ENCODE measurements around the gene PIERCE2.
A peak's percentile ranks its signal among the peaks of the same experiment; 100 is the strongest.
"Not testable (repeated sequence)": the region's sequence is repeated elsewhere in the genome, so short reads cannot be mapped to it uniquely, and the experiment has no call there.

PIERCE2 gene

DNA sequence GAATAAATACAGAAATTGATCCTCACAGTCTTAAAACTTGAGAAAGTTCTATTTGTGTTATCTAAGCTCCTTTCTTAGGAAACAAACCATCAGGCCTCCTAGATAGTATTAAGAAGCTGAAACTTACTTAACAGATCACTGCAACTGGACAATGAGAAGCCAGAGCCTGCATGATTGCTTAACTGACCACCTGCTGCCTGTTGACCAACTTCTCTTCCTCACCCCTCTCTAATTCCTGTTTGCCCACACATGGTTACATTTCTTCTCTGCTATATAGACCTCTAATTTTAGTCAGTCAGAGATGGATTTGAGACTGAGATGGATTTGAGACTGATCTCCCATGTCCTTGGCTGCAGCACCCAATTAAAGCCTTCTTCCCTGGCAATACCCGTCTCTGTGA lies 13.6 kb upstream of the PIERCE2 start:
- no peaks in the 10 kb centered on the region for H3K9me3 ChIP-seq
- H3K4me3 ChIP-seq (ENCODE audit: low read depth, low read length) = no peak overlapping the region
- no peak for DNase-seq
- TF ChIP-seq, protein P1, sequence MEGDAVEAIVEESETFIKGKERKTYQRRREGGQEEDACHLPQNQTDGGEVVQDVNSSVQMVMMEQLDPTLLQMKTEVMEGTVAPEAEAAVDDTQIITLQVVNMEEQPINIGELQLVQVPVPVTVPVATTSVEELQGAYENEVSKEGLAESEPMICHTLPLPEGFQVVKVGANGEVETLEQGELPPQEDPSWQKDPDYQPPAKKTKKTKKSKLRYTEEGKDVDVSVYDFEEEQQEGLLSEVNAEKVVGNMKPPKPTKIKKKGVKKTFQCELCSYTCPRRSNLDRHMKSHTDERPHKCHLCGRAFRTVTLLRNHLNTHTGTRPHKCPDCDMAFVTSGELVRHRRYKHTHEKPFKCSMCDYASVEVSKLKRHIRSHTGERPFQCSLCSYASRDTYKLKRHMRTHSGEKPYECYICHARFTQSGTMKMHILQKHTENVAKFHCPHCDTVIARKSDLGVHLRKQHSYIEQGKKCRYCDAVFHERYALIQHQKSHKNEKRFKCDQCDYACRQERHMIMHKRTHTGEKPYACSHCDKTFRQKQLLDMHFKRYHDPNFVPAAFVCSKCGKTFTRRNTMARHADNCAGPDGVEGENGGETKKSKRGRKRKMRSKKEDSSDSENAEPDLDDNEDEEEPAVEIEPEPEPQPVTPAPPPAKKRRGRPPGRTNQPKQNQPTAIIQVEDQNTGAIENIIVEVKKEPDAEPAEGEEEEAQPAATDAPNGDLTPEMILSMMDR (IDR thresholded peaks at IDR 0.05; ENCODE audit: low read depth, low read length) = no peak
- H3K4me1 ChIP-seq = no peaks in the 10 kb centered on the region
- no peaks in the 10 kb centered on the region for H3K36me3 ChIP-seq
- H3K27me3 ChIP-seq = no peaks in the 10 kb centered on the region

GRCh38 chr15:55398243-55398642 lies 10.1 kb upstream of the PIERCE2 start:
- Histone ChIP-seq H3K9me3 (no peaks in the 10 kb centered on the region), H3K27me3 (no peaks in the 10 kb centered on the region), H3K4me3 (ENCODE audit: low read depth, low read length) (no peak overlapping the region), H3K4me1 (peaks cover 11% of the 10 kb centered on the region), H3K36me3 (no peaks in the 10 kb centered on the region)
- TF ChIP-seq, protein P1 (IDR thresholded peaks at IDR 0.05; ENCODE audit: low read depth, low read length) = no peak
- DNase-seq = no peak

DNA sequence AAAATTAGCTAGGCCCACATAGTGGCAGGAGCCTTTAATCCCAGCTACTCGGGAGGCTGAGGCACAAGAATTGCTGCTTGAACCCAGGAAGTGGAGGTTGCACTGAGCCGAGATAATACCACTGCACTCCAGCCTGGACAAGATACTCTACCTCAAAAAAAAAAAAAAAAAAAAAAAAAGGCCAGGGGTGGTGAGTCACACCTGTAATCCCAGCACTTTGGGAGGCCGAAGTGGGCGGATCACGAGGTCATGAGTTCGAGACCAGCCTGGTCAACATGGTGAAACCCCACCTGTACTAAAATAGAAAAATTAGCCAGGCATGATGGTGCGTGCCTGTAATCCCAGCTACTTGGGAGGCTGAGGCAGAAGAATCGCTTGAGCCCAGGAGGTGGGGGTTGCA lies 8.2 kb upstream of the PIERCE2 start:
- not testable (repeated sequence) for H3K36me3 ChIP-seq, DNase-seq, H3K9me3 ChIP-seq

DNA sequence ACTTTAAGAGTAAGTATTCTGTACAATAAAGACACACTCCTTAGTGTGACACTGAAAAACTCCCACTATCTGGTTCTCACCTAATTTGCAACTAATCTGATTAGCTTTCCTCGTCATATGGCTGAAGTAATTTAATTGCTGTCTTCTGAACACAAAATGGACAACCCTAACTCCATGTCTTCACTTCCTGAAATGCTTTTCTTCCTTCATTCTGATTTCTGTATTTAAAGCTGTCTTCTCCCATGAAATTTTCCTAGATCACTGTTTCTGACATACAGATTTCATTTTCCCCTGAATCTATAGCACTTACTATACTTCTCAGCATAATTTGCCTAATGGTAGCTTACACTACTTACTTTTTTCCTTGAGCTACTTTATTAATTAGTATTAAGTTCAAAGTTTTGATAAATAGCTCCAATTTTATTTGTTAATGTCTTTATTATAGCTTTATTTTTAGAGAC lies 6.5 kb upstream of the PIERCE2 start:
- Histone ChIP-seq H3K9me3 (no peaks in the 10 kb centered on the region), H3K36me3 (no peaks in the 10 kb centered on the region), H3K27me3 (no peaks in the 10 kb centered on the region), H3K4me3 (ENCODE audit: low read depth, low read length) (no peak overlapping the region), H3K4me1 (peaks cover 11% of the 10 kb centered on the region)
- TF ChIP-seq, protein P1 (IDR thresholded peaks at IDR 0.05; ENCODE audit: low read depth, low read length) = no peak
- no peak for DNase-seq

More for the DNA sequence above, 8.2 kb upstream of the PIERCE2 start:
- H3K4me3 ChIP-seq (ENCODE audit: low read depth, low read length); H3K27me3 ChIP-seq: not testable (repeated sequence)
- H3K4me1 ChIP-seq = peaks cover 11% of the 10 kb centered on the region

- Histone ChIP-seq H3K36me3 (no peaks in the 10 kb centered on the region), H3K4me1 (peaks cover 11% of the 10 kb centered on the region), H3K27me3 (no peaks in the 10 kb centered on the region), H3K4me3 (ENCODE audit: low read depth, low read length) (no peak overlapping the region), H3K9me3 (no peaks in the 10 kb centered on the region)
- TF ChIP-seq, protein P1 (IDR thresholded peaks at IDR 0.05; ENCODE audit: low read depth, low read length) = no peak
- DNase-seq = no peak
These were observed 5.6 kb upstream of the PIERCE2 start for GRCh38 chr15:55402707-55403106.

DNA sequence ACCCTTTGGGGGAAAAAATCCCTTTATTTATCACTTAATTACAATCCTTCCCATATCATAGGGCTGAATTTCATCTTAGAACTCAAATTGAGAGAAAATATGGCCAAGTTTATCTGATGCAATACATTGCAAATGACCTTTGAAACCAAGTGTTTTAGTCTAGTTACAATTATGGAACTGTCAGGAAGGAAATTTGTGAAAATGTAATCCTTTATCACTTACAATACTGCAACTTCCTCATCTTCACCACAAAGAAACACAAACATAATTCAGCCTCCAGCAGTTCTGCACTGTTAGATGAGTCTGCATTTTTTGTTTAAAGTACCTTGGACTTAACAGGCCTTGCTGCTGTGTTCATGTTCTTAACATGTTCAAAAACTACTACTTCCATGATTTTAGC lies 4.8 kb upstream of the PIERCE2 start:
- H3K9me3 ChIP-seq = no peaks in the 10 kb centered on the region
- no peaks in the 10 kb centered on the region for H3K36me3 ChIP-seq
- peaks cover 11% of the 10 kb centered on the region for H3K4me1 ChIP-seq
- no peak overlapping the region for H3K4me3 ChIP-seq (ENCODE audit: low read depth, low read length)
- TF ChIP-seq, protein P1 (IDR thresholded peaks at IDR 0.05; ENCODE audit: low read depth, low read length) = no peak
- no peak for DNase-seq
- H3K27me3 ChIP-seq = no peaks in the 10 kb centered on the region

- TF ChIP-seq, protein P1 (IDR thresholded peaks at IDR 0.05; ENCODE audit: low read depth, low read length) = no peak
- no peak for DNase-seq
- Histone ChIP-seq H3K27me3 (no peaks in the 10 kb centered on the region), H3K4me1 (peaks cover 7% of the 10 kb centered on the region), H3K4me3 (ENCODE audit: low read depth, low read length) (peak overlapping the region; percentile 90), H3K36me3 (no peaks in the 10 kb centered on the region), H3K9me3 (no peaks in the 10 kb centered on the region)
These were observed 740 bp upstream of the PIERCE2 start for GRCh38 chr15:55407498-55408011.

GRCh38 chr15:55408976-55409375 lies 681 bp downstream of the PIERCE2 start:
- not testable (repeated sequence) for H3K4me1 ChIP-seq, H3K9me3 ChIP-seq, H3K27me3 ChIP-seq, DNase-seq, H3K36me3 ChIP-seq
- H3K4me3 ChIP-seq (ENCODE audit: low read depth, low read length) = peak overlapping the region; percentile 90

DNA sequence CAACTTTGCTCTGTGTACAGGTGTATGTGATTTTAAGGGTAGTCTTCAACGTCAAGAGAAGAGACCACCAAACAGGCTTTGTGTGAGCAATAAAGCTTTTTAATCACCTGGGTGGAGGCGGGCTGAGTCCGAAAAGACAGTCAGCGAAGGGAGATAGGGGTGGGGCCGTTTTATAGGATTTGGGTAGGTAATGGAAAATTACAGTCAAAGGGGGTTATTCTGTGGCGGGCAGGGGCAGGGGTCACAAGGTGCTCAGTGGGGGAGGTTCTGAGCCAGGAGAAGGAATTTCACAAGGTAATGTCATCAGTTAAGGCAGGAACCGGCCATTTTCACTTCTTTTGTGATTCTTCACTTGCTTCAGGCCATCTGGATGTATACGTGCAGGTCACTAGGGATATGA lies 9.4 kb downstream of the PIERCE2 start:
- not testable (repeated sequence) for H3K4me3 ChIP-seq (ENCODE audit: low read depth, low read length); H3K27me3 ChIP-seq; H3K36me3 ChIP-seq; DNase-seq; H3K4me1 ChIP-seq; H3K9me3 ChIP-seq
